Coronary artery (tissue), 2 donors: Measurements from ENCODE around the gene ABI3BP.

Source experiments
- DNase-seq: peaks from one replicate; pipeline ENCODE4 v3.0.0-alpha.2; 2017; ENCODE audit warnings: low spot score
- H3K27ac ChIP-seq, 2 donors: fragments of 200-600 bp; sonication (generic); one replicate each; pipeline ENCODE4 v1.5.1; 2016 to 2019
- H3K4me3 ChIP-seq: fragments of 200-600 bp; sonication (generic); 2 replicates; pipeline ENCODE4 v1.5.1; 2016; ENCODE audit warnings: mild to moderate bottlenecking, moderate library complexity
- CTCF ChIP-seq: fragments of 200-600 bp; sonication (generic); IDR thresholded peaks from one replicate; pipeline ENCODE4 v1.5.1; 2019; ENCODE audit warnings: antibody characterized with exemption

The ABI3BP gene

GRCh38 chr3:100782348-100782747 lies 210.9 kb downstream of the ABI3BP start:
- H3K27ac ChIP-seq, result no peak overlapping the region
- no peak for TF ChIP-seq CTCF

GRCh38 chr3:100781301-100781700 lies 211.9 kb downstream of the ABI3BP start:
- Histone ChIP-seq H3K4me3 (no peak overlapping the region), H3K27ac (no peak overlapping the region)
- no peak for DNase-seq
- TF ChIP-seq CTCF, result no peak

More at GRCh38 chr3:100782348-100782747, 210.9 kb downstream of the ABI3BP start:
- no peak for DNase-seq
- no peak overlapping the region for H3K4me3 ChIP-seq

- no peak for TF ChIP-seq CTCF
- DNase-seq, result no peak
Observed at GRCh38 chr3:100780071-100780622, 213.1 kb downstream of the ABI3BP start.

DNA sequence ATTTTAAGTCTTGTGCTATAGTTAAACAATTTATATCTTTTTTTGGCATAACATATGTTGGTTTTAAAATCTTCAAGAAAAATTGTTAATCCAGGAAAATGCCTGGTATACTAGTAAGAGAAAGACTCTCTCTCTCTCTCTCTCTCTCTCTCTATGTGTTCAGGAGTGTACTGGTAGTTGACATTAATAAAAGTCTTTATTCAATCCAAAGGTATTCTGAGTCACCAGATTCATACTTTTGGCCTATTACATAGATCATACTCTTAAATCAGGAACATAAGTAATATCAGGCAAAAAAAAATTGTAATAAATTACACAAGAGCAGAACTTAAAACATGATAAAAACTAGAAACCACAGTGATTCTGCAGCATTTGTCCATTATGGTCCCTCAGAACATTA lies 213.7 kb downstream of the ABI3BP start:
- no peak for DNase-seq
- H3K4me3 ChIP-seq, result no peak overlapping the region
- no peak overlapping the region for H3K27ac ChIP-seq
- TF ChIP-seq CTCF, result no peak

More at GRCh38 chr3:100780071-100780622, 213.1 kb downstream of the ABI3BP start:
- no peak overlapping the region for H3K4me3 ChIP-seq
- no peak overlapping the region for H3K27ac ChIP-seq

- H3K27ac ChIP-seq, result no peak overlapping the region
- no peak for DNase-seq
- H3K4me3 ChIP-seq, result no peak overlapping the region
- TF ChIP-seq CTCF, result no peak
Observed at GRCh38 chr3:100777271-100777670, 215.9 kb downstream of the ABI3BP start.

- Histone ChIP-seq H3K27ac (no peak overlapping the region), H3K4me3 (no peak overlapping the region)
- DNase-seq, result no peak
- no peak for TF ChIP-seq CTCF
Observed at GRCh38 chr3:100776746-100777145, 216.5 kb downstream of the ABI3BP start.

DNA sequence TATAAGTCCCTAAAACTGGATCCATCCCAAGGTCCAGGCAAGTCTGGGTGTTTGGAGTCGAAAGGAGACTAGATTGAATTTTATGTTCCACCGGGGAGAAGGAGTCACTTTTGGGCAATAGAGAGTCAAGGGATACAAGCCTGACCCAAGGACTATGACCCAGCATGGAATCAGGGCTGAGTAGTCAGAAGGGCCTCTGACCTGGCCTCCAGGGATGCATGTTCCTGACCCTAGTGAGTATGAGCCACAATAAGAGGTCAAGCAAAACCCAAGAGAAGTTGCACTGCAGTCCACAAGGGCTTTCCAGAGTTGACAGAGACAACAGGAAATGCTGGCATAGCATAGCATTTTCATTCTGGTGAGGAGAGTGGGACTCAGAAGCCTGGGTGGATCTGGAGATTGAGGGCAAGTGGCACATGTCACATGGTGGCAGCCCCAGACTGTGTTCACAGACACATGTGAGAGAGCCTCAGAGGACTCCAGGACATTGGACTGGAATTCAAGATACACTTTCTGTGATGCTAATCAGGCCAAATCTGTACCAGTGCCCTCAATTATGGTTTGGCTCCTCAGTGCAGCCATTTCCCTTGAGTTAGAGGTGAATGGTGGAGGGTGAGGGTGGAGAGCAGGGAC lies 217.0 kb downstream of the ABI3BP start:
- H3K4me3 ChIP-seq, result no peak overlapping the region
- TF ChIP-seq CTCF, result no peak
- no peak for DNase-seq
- H3K27ac ChIP-seq, result no peak overlapping the region
